VCaP (cell line): ENCODE measurements around the gene ZBTB4.

Experiments
- H3K27ac ChIP-seq: fragments of 450-650 bp; 2 replicates; pipeline ENCODE4 v1.5.1; 2017
- TF ChIP-seq, protein P1 (sequence below): fragments of 450-650 bp; conservative IDR thresholded peaks from 2 replicates; pipeline ENCODE4 v1.5.1; 2017; ENCODE audit warnings: mild to moderate bottlenecking, moderate library complexity

Gene ZBTB4

GRCh38 chr17:7426203-7426863 lies 53.1 kb downstream of the ZBTB4 start:
- H3K27ac ChIP-seq, result no peak overlapping the region
- TF ChIP-seq, protein P1, sequence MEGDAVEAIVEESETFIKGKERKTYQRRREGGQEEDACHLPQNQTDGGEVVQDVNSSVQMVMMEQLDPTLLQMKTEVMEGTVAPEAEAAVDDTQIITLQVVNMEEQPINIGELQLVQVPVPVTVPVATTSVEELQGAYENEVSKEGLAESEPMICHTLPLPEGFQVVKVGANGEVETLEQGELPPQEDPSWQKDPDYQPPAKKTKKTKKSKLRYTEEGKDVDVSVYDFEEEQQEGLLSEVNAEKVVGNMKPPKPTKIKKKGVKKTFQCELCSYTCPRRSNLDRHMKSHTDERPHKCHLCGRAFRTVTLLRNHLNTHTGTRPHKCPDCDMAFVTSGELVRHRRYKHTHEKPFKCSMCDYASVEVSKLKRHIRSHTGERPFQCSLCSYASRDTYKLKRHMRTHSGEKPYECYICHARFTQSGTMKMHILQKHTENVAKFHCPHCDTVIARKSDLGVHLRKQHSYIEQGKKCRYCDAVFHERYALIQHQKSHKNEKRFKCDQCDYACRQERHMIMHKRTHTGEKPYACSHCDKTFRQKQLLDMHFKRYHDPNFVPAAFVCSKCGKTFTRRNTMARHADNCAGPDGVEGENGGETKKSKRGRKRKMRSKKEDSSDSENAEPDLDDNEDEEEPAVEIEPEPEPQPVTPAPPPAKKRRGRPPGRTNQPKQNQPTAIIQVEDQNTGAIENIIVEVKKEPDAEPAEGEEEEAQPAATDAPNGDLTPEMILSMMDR, result no peak

DNA sequence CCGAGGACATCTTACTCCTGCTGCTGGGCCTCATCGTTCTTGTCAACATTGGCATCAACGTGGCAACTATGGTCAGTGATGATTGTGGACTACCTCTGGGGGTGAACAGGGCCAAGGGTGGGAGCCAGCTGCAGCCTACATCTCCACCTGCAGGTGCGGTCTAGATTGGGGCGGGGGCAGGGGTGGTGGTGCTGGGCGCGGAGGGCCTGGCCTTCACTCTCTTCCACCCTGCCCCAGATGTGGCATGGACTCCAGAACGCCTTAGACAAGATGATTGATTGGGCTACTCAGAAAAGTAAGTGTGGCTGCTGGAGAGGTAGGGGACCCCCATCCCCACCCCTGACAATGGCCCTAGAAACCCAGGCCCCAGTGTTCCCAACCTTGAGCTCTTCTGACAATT lies 53.7 kb downstream of the ZBTB4 start:
- H3K27ac ChIP-seq, result no peak overlapping the region
- TF ChIP-seq, protein P1, result no peak

DNA sequence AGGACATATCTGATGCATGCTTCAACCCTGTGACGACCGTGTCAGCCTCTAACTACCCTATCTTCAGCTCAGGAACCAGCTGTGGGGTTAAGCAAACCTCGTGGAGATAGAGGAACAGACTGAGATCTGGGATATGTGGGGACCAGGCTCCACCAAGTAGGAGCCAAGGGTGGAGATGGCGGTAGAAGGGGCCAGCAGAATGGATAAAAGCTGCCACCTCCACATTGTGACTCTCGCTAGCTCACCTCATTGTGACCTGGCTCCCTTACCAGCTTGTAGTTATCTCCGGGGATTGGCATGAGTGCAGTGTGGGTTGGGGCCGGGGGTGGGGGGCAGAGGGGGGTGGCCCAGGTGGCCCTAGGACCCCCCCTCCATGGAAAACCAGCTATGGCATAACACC lies 54.1 kb downstream of the ZBTB4 start, which contains the start of gene SPEM2:
TSS of gene SPEM2 (plus strand) at position 301 of the 400 bp plus-strand sequence. CDS start at position 374, 73 bp downstream.
- TF ChIP-seq, protein P1, result no peak
- no peak within 1 kb of the TSS for H3K27ac ChIP-seq

- no peak overlapping the region for H3K27ac ChIP-seq
- TF ChIP-seq, protein P1, result no peak
Measured at GRCh38 chr17:7423679-7424078, 55.8 kb downstream of the ZBTB4 start.

- TF ChIP-seq, protein P1, result no peak
- no peak overlapping the region for H3K27ac ChIP-seq
Measured at GRCh38 chr17:7421186-7421585, 58.2 kb downstream of the ZBTB4 start.

- no peak within 1 kb of the TSS for H3K27ac ChIP-seq
- TF ChIP-seq, protein P1, result no peak
Measured at GRCh38 chr17:7419819-7420610, 59.4 kb downstream of the ZBTB4 start, which contains the start of gene SPEM1. TSS of gene SPEM1 (plus strand) at chr17:7420324. CDS start at chr17:7420385, 61 bp downstream.

- TF ChIP-seq, protein P1, result no peak
Measured at GRCh38 chr17:7418472-7419152, 60.8 kb downstream of the ZBTB4 start.

More at GRCh38 chr17:7418472-7419152, 60.8 kb downstream of the ZBTB4 start:
- H3K27ac ChIP-seq, result no peak overlapping the region
